ENCODE measurements around the gene SMG7.

DNA sequence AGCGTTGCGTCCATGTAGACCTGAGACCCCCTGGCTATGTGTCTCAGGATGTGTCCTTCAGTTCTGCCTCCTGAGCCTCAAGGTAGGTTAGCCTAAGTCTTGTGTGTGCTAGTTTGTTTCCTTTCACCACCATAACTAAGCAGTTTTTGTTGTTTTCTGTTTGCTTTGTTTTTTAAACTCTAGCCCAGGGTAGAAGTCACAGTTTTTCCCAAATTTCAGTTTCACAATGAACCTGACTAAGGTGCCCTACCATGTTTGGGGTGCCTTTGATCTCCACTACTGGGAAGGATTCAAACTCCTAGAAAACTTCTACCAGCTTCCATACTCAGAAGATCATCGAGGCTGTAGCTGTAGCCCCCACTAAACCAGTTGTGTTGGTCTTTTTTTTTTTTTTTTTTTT, 14.8 kb upstream of the SMG7 start:
- TF ChIP-seq, protein P1, sequence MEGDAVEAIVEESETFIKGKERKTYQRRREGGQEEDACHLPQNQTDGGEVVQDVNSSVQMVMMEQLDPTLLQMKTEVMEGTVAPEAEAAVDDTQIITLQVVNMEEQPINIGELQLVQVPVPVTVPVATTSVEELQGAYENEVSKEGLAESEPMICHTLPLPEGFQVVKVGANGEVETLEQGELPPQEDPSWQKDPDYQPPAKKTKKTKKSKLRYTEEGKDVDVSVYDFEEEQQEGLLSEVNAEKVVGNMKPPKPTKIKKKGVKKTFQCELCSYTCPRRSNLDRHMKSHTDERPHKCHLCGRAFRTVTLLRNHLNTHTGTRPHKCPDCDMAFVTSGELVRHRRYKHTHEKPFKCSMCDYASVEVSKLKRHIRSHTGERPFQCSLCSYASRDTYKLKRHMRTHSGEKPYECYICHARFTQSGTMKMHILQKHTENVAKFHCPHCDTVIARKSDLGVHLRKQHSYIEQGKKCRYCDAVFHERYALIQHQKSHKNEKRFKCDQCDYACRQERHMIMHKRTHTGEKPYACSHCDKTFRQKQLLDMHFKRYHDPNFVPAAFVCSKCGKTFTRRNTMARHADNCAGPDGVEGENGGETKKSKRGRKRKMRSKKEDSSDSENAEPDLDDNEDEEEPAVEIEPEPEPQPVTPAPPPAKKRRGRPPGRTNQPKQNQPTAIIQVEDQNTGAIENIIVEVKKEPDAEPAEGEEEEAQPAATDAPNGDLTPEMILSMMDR (IDR thresholded peaks at IDR 0.05; ENCODE audit: extremely low read depth in 1 of 2, insufficient read depth in 1 of 2, low read depth in 1 of 2, low read length in 2 of 2) = no peak
- TF ChIP-seq POLR2A (IDR thresholded peaks at IDR 0.05; ENCODE audit: low read depth, low read length) (no peak), POLR2AphosphoS5 (IDR thresholded peaks at IDR 0.05; ENCODE audit: insufficient read depth, low read depth, low read length) (no peak), MYC (IDR thresholded peaks at IDR 0.05; ENCODE audit: low read depth, low read length) (no peak), EZH2 (IDR thresholded peaks at IDR 0.05; ENCODE audit: borderline replicate concordance, low read depth, low read length, severe bottlenecking) (no peak), FOS (IDR thresholded peaks at IDR 0.05; ENCODE audit: borderline replicate concordance, insufficient read depth, low read length) (no peak), GATA2 (IDR thresholded peaks at IDR 0.05; ENCODE audit: insufficient read depth, insufficient read length, low read depth, low read length) (no peak), JUN (IDR thresholded peaks at IDR 0.05; ENCODE audit: borderline replicate concordance, insufficient read depth, insufficient read length, low read depth) (no peak)
- TF ChIP-seq, protein P2, sequence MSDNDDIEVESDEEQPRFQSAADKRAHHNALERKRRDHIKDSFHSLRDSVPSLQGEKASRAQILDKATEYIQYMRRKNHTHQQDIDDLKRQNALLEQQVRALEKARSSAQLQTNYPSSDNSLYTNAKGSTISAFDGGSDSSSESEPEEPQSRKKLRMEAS (IDR thresholded peaks at IDR 0.05; ENCODE audit: insufficient read depth, insufficient read length) = no peak
